ENCODE results near the gene RHOU. TPM values are rescaled to one million over a fixed set of nuclear protein-coding genes. Genes with fewer than 3 reads are reported as not detected.

Gene RHOU
- total and polyA plus RNA-seq, 2 donors (not counting 3 experiments of a cell fraction or from before 2014, with no cell fraction given): 0.04 to 0.40 TPM

GRCh38 chr1:228754646-228755268, 19.5 kb downstream of the RHOU start:
- Histone ChIP-seq H3K4me3 (replicated peaks in 1 of 3; ENCODE audit: insufficient read depth in 1 of 3, low read depth in 1 of 3, low read length in 3 of 3) (no peak overlapping the region), H3K27me3 (ENCODE audit: control insufficient read depth in 2 of 2, insufficient read depth in 2 of 2, low read length in 2 of 2) (peaks cover 3 to 12% of the 10 kb centered on the region in 2 experiments), H3K36me3 (ENCODE audit: control insufficient read depth in 2 of 2, extremely low read depth in 1 of 2, insufficient read depth in 2 of 2, low read length in 2 of 2) (no peaks in the 10 kb centered on the region), H4K20me1 (replicated peaks; ENCODE audit: control insufficient read depth, extremely low read depth, insufficient read depth, low read length) (no peaks in the 10 kb centered on the region), H3K4me1 (ENCODE audit: control insufficient read depth, extremely low read depth, insufficient read depth, low read length) (no peaks in the 10 kb centered on the region), H3K9me1 (replicated peaks; ENCODE audit: control insufficient read depth, extremely low read depth, insufficient read depth, low read length) (no peaks in the 10 kb centered on the region), H2AFZ (ENCODE audit: low read depth, low read length) (no peak overlapping the region), H3K4me2 (ENCODE audit: insufficient read depth, low read length) (no peak overlapping the region), H3K27ac (ENCODE audit: insufficient read depth, low read depth, low read length) (no peak overlapping the region), H3K9me3 (replicated peaks; ENCODE audit: control insufficient read depth, insufficient read depth, low read length) (no peaks in the 10 kb centered on the region), H3K9ac (replicated peaks; ENCODE audit: extremely low read depth, insufficient read depth, low read length) (no peak overlapping the region), H3K79me2 (ENCODE audit: control insufficient read depth, insufficient read depth, low read length) (no peaks in the 10 kb centered on the region)
- POLR2A ChIA-PET: no interaction called here
- CTCF ChIA-PET: no interaction called here
- BruUV-seq (replicated peaks): no TSS peak
- DNase-seq (ENCODE audit: low read depth, low spot score) (no peak), FAIRE-seq (no peak)
- intact Hi-C loops (cut with micrococcal nuclease) (no loop called here), dilution Hi-C loops (cut with MboI; ENCODE audit: extremely low pct_ligation_motif_present, low sequenced_read_pairs) (no loop called here)
- no peak for TF ChIP-seq GATA2 (IDR thresholded peaks at IDR 0.05; ENCODE audit: insufficient read depth, insufficient read length, low read depth, low read length)
- TF ChIP-seq JUN (IDR thresholded peaks at IDR 0.05; ENCODE audit: borderline replicate concordance, insufficient read depth, insufficient read length, low read depth): no peak
- no peak for TF ChIP-seq MAX (IDR thresholded peaks at IDR 0.05; ENCODE audit: insufficient read depth, insufficient read length)
- TF ChIP-seq FOS (IDR thresholded peaks at IDR 0.05; ENCODE audit: borderline replicate concordance, insufficient read depth, low read length): no peak
- TF ChIP-seq MYC (IDR thresholded peaks at IDR 0.05; ENCODE audit: low read depth, low read length): no peak
- no peak for TF ChIP-seq EZH2 (IDR thresholded peaks at IDR 0.05; ENCODE audit: borderline replicate concordance, low read depth, low read length, severe bottlenecking)
- no peak for TF ChIP-seq CTCF (IDR thresholded peaks at IDR 0.05; ENCODE audit: extremely low read depth in 1 of 2, insufficient read depth in 1 of 2, low read depth in 1 of 2, low read length in 2 of 2)
- TF ChIP-seq POLR2AphosphoS5 (IDR thresholded peaks at IDR 0.05; ENCODE audit: insufficient read depth, low read depth, low read length): no peak
- no peak for TF ChIP-seq POLR2A (IDR thresholded peaks at IDR 0.05; ENCODE audit: low read depth, low read length)

All from endothelial cell of umbilical vein (primary cell).